ENCODE data around the gene SCARB2.

SCARB2 gene

GRCh38 chr4:76233083-76233482 lies 19.5 kb upstream of the SCARB2 start:
- TF ChIP-seq CTCF (conservative IDR thresholded peaks at IDR 0.05; ENCODE audit: low read length): no peak
- DNase-seq (ENCODE audit: low read depth): no peak
- H3K4me3 ChIP-seq (ENCODE audit: low read length): no peak overlapping the region

GRCh38 chr4:76232681-76233080 lies 19.1 kb upstream of the SCARB2 start:
- H3K4me3 ChIP-seq (ENCODE audit: low read length): no peak overlapping the region
- no peak for DNase-seq (ENCODE audit: low read depth)
- no peak for TF ChIP-seq CTCF (conservative IDR thresholded peaks at IDR 0.05; ENCODE audit: low read length)

GRCh38 chr4:76226418-76226817 lies 12.8 kb upstream of the SCARB2 start:
- TF ChIP-seq CTCF (conservative IDR thresholded peaks at IDR 0.05; ENCODE audit: low read length): no peak
- no peak overlapping the region for H3K4me3 ChIP-seq (ENCODE audit: low read length)
- no peak for DNase-seq (ENCODE audit: low read depth)

GRCh38 chr4:76224171-76224570 lies 10.5 kb upstream of the SCARB2 start:
- no peak overlapping the region for H3K4me3 ChIP-seq (ENCODE audit: low read length)
- DNase-seq (ENCODE audit: low read depth): no peak
- TF ChIP-seq CTCF (conservative IDR thresholded peaks at IDR 0.05; ENCODE audit: low read length): no peak

- TF ChIP-seq CTCF (conservative IDR thresholded peaks at IDR 0.05; ENCODE audit: low read length): no peak
- no peak overlapping the region for H3K4me3 ChIP-seq (ENCODE audit: low read length)
- peak; percentile 72 for DNase-seq (ENCODE audit: low read depth)
Measured at GRCh38 chr4:76219299-76220055, 5.9 kb upstream of the SCARB2 start.

GRCh38 chr4:76216975-76217814 lies 3.6 kb upstream of the SCARB2 start:
- DNase-seq (ENCODE audit: low read depth): no peak
- no peak overlapping the region for H3K4me3 ChIP-seq (ENCODE audit: low read length)
- no peak for TF ChIP-seq CTCF (conservative IDR thresholded peaks at IDR 0.05; ENCODE audit: low read length)

- TF ChIP-seq CTCF (conservative IDR thresholded peaks at IDR 0.05; ENCODE audit: low read length): no peak
- DNase-seq (ENCODE audit: low read depth): no peak
- no peak overlapping the region for H3K4me3 ChIP-seq (ENCODE audit: low read length)
Measured at GRCh38 chr4:76216524-76216923, 2.9 kb upstream of the SCARB2 start.
